Glutamatergic neuron (in vitro differentiated cells): Measurements from ENCODE around the gene ATRNL1. TPM values are rescaled to one million over a fixed set of nuclear protein-coding genes. Genes with fewer than 3 reads are reported as not detected.

Experiments used
- DNase-seq: peaks from one replicate; pipeline ENCODE4 v3.0.0; 2022
- H3K27ac Mint-ChIP-seq: one replicate; pipeline ENCODE4 v1.8.0; 2020; ENCODE audit warnings: mild to moderate bottlenecking, mixed read lengths, inconsistent platforms; ENCODE audit not compliant: unreplicated experiment
- H3K27me3 Mint-ChIP-seq: one replicate; pipeline ENCODE4 v1.8.0; 2020; ENCODE audit warnings: mild to moderate bottlenecking, moderate library complexity, mixed read lengths, inconsistent platforms; ENCODE audit not compliant: unreplicated experiment
- H3K36me3 Mint-ChIP-seq: one replicate; pipeline ENCODE4 v1.8.0; 2020; ENCODE audit warnings: mild to moderate bottlenecking, mixed read lengths, inconsistent platforms; ENCODE audit not compliant: unreplicated experiment
- H3K4me1 Mint-ChIP-seq: one replicate; pipeline ENCODE4 v1.8.0; 2020; ENCODE audit warnings: mild to moderate bottlenecking, low read depth, mixed read lengths, inconsistent platforms; ENCODE audit not compliant: unreplicated experiment
- H3K4me3 Mint-ChIP-seq: one replicate; pipeline ENCODE4 v1.8.0; 2020; ENCODE audit warnings: mild to moderate bottlenecking, mixed read lengths, inconsistent platforms; ENCODE audit not compliant: unreplicated experiment
- H3K9me3 Mint-ChIP-seq: one replicate; pipeline ENCODE4 v1.8.0; 2020; ENCODE audit warnings: mild to moderate bottlenecking, moderate library complexity, mixed read lengths, inconsistent platforms; ENCODE audit not compliant: unreplicated experiment
- CTCF ChIP-seq: fragments of 200-600 bp; sonication (generic); IDR thresholded peaks from one replicate; pipeline ENCODE4 v1.5.0; 2021; ENCODE audit not compliant: partially characterized antibody, unreplicated experiment
- total RNA-seq: library from RNA; stranded (reverse); fragmentation: NEBNext Ultra II Directional; extraction: Animal tissue kit (Norgen Biotek cat#: 25700); gene quantifications from one replicate; pipeline ENCODE4 v1.2.1, GENCODE V29; 2021; ENCODE audit not compliant: unreplicated experiment

ATRNL1 gene
- total RNA-seq, 1 donor from 2014 or later, result 35.9 TPM

DNA sequence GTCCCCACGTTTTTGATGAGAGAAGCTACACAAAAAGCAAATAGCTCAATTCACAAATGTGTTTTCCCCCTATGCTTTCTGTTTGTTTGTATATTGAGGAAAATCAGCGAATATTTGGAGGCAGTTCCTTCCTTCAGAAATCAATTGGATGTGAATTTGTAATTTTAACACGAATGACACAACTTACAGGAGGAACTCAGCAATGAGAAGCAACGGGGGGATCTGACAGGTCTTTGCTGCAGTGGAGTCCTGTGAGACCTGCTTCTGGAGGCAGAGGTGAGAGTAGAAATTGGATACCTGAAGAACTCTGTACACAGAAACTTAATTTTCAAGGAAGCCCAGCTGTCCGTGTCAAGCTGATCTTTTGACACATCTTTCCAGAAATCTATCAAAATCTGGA, 809.4 kb downstream of the ATRNL1 start:
- no peak for TF ChIP-seq CTCF
- H3K4me1 Mint-ChIP-seq, result peaks cover 18% of the 10 kb centered on the region
- H3K4me3 Mint-ChIP-seq, result no peak overlapping the region
- H3K9me3 Mint-ChIP-seq, result peaks cover 4% of the 10 kb centered on the region
- no peak for DNase-seq
- peak overlapping the region; percentile 2 for H3K27ac Mint-ChIP-seq
- H3K36me3 Mint-ChIP-seq, result no peaks in the 10 kb centered on the region
- H3K27me3 Mint-ChIP-seq, result no peaks in the 10 kb centered on the region

DNA sequence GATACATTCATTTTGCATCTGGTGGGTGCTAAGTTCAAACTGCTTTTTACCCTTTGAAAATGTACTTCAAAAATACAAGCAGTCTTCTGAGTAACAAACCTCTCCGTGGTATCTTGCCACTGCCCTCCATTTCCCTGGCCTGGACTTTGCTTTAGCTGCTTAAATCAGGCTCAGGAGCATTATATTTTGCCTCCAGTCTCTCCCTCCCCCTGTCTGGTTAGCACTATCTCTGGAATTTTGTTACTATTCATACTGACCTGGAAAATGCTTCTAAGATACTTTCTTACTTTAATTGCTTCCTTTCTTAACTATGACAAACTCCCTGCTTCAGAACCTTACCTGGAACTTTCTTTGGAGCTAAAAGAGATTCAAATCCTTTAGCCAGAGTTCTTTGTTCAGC, 810.0 kb downstream of the ATRNL1 start:
- no peaks in the 10 kb centered on the region for H3K27me3 Mint-ChIP-seq
- DNase-seq, result no peak
- peaks cover 4% of the 10 kb centered on the region for H3K9me3 Mint-ChIP-seq
- no peak overlapping the region for H3K4me3 Mint-ChIP-seq
- no peak for TF ChIP-seq CTCF
- peaks cover 22% of the 10 kb centered on the region for H3K4me1 Mint-ChIP-seq
- H3K36me3 Mint-ChIP-seq, result no peaks in the 10 kb centered on the region
- no peak overlapping the region for H3K27ac Mint-ChIP-seq

- H3K27me3 Mint-ChIP-seq, result peaks cover 1% of the 10 kb centered on the region
- H3K4me1 Mint-ChIP-seq, result peaks cover 28% of the 10 kb centered on the region
- H3K4me3 Mint-ChIP-seq, result no peak overlapping the region
- H3K27ac Mint-ChIP-seq, result no peak overlapping the region
- peaks cover 4% of the 10 kb centered on the region for H3K9me3 Mint-ChIP-seq
- H3K36me3 Mint-ChIP-seq, result no peaks in the 10 kb centered on the region
- DNase-seq, result no peak
- TF ChIP-seq CTCF, result no peak
These were observed 810.7 kb downstream of the ATRNL1 start for GRCh38 chr10:115903845-115904244.

DNA sequence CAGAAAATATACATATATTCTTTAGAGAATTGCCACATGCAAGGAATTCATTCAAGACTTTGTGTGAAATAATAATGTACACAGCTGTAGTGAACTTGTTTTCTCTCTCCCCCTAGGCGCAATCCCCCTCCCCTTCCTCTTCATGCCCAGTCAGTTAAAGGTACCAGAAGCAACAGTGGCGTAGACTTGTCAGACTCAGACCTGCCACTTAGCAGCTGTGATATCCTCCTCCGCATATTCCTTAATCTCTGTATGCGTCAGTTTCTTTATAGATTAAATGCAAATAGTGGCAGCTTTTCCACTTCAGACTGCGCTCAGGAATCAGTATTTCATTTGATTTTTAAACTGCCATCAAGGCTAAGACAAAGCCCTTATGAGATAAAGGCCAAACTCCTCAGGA, 815.9 kb downstream of the ATRNL1 start:
- TF ChIP-seq CTCF, result no peak
- H3K27me3 Mint-ChIP-seq, result peaks cover 3% of the 10 kb centered on the region
- H3K9me3 Mint-ChIP-seq, result peaks cover 8% of the 10 kb centered on the region
- H3K4me1 Mint-ChIP-seq, result peaks cover 25% of the 10 kb centered on the region
- DNase-seq, result no peak
- H3K4me3 Mint-ChIP-seq, result no peak overlapping the region
- no peaks in the 10 kb centered on the region for H3K36me3 Mint-ChIP-seq
- H3K27ac Mint-ChIP-seq, result peak overlapping the region; percentile 2

GRCh38 chr10:115909962-115910731, 817.0 kb downstream of the ATRNL1 start:
- no peak for TF ChIP-seq CTCF
- peak overlapping the region; percentile 96 for H3K27ac Mint-ChIP-seq
- H3K4me1 Mint-ChIP-seq, result peaks cover 25% of the 10 kb centered on the region
- peaks cover 8% of the 10 kb centered on the region for H3K9me3 Mint-ChIP-seq
- H3K4me3 Mint-ChIP-seq, result no peak overlapping the region
- no peaks in the 10 kb centered on the region for H3K36me3 Mint-ChIP-seq
- H3K27me3 Mint-ChIP-seq, result peaks cover 3% of the 10 kb centered on the region
- peak; percentile 52 for DNase-seq
